Sigmoid colon (tissue), 4 donors: ENCODE measurements around the gene MTF1.

ENCODE experiments used
- CTCF ChIP-seq, 4 experiments: fragments of 450-650 bp in 3 of 4; fragments of 200-600 bp in 1 of 4; IDR thresholded peaks; one replicate each; pipeline ENCODE4 v1.5.1; 2016 to 2019; ENCODE audit warnings: antibody characterized with exemption in 4 of 4, mild to moderate bottlenecking in 3 of 4, moderate library complexity in 2 of 4
- POLR2A ChIP-seq, 2 donors: fragments of 450-650 bp; IDR thresholded peaks; one replicate each; pipeline ENCODE4 v1.6.1; 2016; ENCODE audit warnings: antibody characterized with exemption in 2 of 2, mild to moderate bottlenecking in 2 of 2, moderate library complexity in 2 of 2
- POLR2AphosphoS5 ChIP-seq, 4 donors: sonication (generic); formaldehyde crosslinking; IDR thresholded peaks; one replicate each; pipeline ENCODE4 v1.6.1; 2017; ENCODE audit warnings: antibody characterized with exemption in 4 of 4

DNA sequence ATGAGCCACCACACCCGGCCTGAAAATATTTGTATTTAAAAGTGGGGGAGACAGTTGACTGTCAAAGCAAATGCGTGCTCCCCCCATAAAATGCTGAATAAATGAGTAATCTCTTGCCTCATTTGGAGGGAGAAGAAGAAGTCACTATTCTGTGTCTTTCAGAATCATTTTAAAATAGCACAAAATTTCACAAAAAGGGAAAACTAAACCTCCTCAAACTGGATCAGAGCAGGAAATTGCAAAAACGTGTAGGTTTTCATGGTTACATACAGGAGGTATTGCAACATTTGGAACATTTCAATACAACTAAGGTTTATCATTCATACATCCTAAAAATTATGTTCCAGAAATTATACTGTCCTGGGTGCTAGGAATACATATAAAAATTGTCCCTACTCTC, 13.6 kb downstream of the MTF1 start:
- no peak for TF ChIP-seq POLR2A (IDR thresholded peaks at IDR 0.05)
- no peak for TF ChIP-seq CTCF (IDR thresholded peaks at IDR 0.05)
- TF ChIP-seq POLR2AphosphoS5 (IDR thresholded peaks at IDR 0.05) = no peak
